ENCODE data around the gene MAML3.

Gene MAML3

DNA sequence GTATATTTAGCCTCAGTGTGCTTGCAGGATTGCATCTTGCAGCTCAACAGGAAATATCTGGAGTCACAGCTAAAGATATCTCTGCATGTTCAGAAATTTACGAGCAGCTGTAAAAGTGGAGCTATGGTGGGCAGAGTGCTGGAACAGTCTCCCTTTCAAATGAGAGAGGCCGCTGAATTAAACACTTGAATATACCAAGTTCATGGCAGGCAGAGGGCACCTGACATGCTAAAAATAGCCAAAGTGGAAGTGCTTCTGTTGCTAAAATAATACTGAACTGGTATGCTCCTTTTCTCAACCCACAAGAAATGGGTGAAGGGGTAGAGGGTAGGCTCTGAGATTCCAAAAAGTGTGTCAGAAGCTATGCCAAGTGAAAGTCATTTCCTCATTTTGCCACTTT, 390.3 kb downstream of the MAML3 start:
- in situ Hi-C loops (cut with MboI; ENCODE audit: low sequenced_read_pairs, unreplicated experiment) = no loop called here
- no peak for DNase-seq (ENCODE audit: low spot score)
- TF ChIP-seq, protein P1, sequence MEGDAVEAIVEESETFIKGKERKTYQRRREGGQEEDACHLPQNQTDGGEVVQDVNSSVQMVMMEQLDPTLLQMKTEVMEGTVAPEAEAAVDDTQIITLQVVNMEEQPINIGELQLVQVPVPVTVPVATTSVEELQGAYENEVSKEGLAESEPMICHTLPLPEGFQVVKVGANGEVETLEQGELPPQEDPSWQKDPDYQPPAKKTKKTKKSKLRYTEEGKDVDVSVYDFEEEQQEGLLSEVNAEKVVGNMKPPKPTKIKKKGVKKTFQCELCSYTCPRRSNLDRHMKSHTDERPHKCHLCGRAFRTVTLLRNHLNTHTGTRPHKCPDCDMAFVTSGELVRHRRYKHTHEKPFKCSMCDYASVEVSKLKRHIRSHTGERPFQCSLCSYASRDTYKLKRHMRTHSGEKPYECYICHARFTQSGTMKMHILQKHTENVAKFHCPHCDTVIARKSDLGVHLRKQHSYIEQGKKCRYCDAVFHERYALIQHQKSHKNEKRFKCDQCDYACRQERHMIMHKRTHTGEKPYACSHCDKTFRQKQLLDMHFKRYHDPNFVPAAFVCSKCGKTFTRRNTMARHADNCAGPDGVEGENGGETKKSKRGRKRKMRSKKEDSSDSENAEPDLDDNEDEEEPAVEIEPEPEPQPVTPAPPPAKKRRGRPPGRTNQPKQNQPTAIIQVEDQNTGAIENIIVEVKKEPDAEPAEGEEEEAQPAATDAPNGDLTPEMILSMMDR (IDR thresholded peaks at IDR 0.05; ENCODE audit: borderline replicate concordance, control extremely low read depth, extremely low read depth, insufficient read depth, missing control alignments) = no peak

DNA sequence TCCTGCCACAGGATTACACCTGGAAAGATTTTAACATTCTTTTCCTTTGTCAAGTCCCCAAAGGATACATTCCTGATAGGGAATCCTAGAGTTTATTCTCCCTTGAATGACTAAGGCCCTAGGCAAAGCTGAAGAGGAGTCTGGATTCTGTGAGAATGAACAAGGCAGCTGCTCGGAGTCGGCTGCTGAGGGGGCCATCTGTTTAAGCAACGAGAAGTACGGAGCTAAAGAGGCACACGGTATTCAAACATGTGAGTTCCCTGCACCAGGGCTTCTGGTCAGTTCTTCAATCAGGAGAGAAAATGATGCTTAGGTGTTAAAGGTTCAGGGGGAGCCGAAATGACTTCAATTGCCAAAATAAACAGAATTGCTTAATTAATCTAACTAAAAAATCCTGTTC, 390.8 kb downstream of the MAML3 start:
- TF ChIP-seq, protein P1 (IDR thresholded peaks at IDR 0.05; ENCODE audit: borderline replicate concordance, control extremely low read depth, extremely low read depth, insufficient read depth, missing control alignments) = no peak
- in situ Hi-C loops (cut with MboI; ENCODE audit: low sequenced_read_pairs, unreplicated experiment) = no loop called here
- DNase-seq (ENCODE audit: low spot score) = no peak

DNA sequence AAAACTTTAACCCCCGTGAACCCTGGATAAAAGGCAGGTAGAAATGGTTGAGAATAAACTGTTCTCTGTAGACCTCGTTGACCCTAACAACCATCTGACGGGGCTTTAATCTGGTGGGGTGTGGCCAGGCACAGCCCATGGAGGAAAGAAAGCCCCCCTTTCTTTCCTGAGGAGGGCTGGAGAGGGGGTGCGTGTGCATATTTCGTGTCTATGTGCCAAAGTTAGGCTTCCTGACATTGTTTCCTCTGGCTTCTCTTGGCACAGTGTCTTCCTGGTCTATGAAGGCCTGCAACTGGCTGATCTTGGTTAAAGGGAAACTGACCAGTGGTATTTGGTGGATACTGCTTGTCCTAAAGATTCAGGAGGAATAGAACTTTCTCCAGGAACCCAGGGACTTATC, 391.3 kb downstream of the MAML3 start:
- in situ Hi-C loops (cut with MboI; ENCODE audit: low sequenced_read_pairs, unreplicated experiment) = no loop called here
- DNase-seq (ENCODE audit: low spot score) = no peak
- TF ChIP-seq, protein P1 (IDR thresholded peaks at IDR 0.05; ENCODE audit: borderline replicate concordance, control extremely low read depth, extremely low read depth, insufficient read depth, missing control alignments) = no peak

GRCh38 chr4:139761461-139761860, 392.5 kb downstream of the MAML3 start:
- no peak for DNase-seq (ENCODE audit: low spot score)
- in situ Hi-C loops (cut with MboI; ENCODE audit: low sequenced_read_pairs, unreplicated experiment) = no loop called here
- TF ChIP-seq, protein P1 (IDR thresholded peaks at IDR 0.05; ENCODE audit: borderline replicate concordance, control extremely low read depth, extremely low read depth, insufficient read depth, missing control alignments) = no peak

GRCh38 chr4:139760567-139760966, 393.4 kb downstream of the MAML3 start:
- TF ChIP-seq, protein P1 (IDR thresholded peaks at IDR 0.05; ENCODE audit: borderline replicate concordance, control extremely low read depth, extremely low read depth, insufficient read depth, missing control alignments) = no peak
- in situ Hi-C loops (cut with MboI; ENCODE audit: low sequenced_read_pairs, unreplicated experiment) = no loop called here

GRCh38 chr4:139759097-139759496, 394.9 kb downstream of the MAML3 start:
- TF ChIP-seq, protein P1 (IDR thresholded peaks at IDR 0.05; ENCODE audit: borderline replicate concordance, control extremely low read depth, extremely low read depth, insufficient read depth, missing control alignments) = no peak

More at GRCh38 chr4:139760567-139760966, 393.4 kb downstream of the MAML3 start:
- no peak for DNase-seq (ENCODE audit: low spot score)

More at GRCh38 chr4:139759097-139759496, 394.9 kb downstream of the MAML3 start:
- in situ Hi-C loops (cut with MboI; ENCODE audit: low sequenced_read_pairs, unreplicated experiment) = no loop called here
- DNase-seq (ENCODE audit: low spot score) = no peak
